ENCODE measurements around the gene ACSBG1.
A peak's percentile ranks its signal among the peaks of the same experiment; 100 is the strongest.

The ACSBG1 gene

GRCh38 chr15:78265137-78265460 lies 30.7 kb upstream of the ACSBG1 start:
- Histone ChIP-seq H3K4me3 (ENCODE audit: low read length) (peak overlapping the region; percentile 67), H3K4me2 (ENCODE audit: low read length) (peak overlapping the region; percentile 87), H3K9me3 (replicated peaks; ENCODE audit: low read length) (no peaks in the 10 kb centered on the region), H3K27me3 (ENCODE audit: control insufficient read depth, insufficient read depth, low read length) (peaks cover 6% of the 10 kb centered on the region), H3K4me1 (ENCODE audit: control insufficient read depth, insufficient read depth, low read length) (peaks cover 11% of the 10 kb centered on the region), H3K36me3 (ENCODE audit: insufficient read depth, low read length) (no peaks in the 10 kb centered on the region), H3K9ac (ENCODE audit: low read depth, low read length) (peak overlapping the region; percentile 69)

DNA sequence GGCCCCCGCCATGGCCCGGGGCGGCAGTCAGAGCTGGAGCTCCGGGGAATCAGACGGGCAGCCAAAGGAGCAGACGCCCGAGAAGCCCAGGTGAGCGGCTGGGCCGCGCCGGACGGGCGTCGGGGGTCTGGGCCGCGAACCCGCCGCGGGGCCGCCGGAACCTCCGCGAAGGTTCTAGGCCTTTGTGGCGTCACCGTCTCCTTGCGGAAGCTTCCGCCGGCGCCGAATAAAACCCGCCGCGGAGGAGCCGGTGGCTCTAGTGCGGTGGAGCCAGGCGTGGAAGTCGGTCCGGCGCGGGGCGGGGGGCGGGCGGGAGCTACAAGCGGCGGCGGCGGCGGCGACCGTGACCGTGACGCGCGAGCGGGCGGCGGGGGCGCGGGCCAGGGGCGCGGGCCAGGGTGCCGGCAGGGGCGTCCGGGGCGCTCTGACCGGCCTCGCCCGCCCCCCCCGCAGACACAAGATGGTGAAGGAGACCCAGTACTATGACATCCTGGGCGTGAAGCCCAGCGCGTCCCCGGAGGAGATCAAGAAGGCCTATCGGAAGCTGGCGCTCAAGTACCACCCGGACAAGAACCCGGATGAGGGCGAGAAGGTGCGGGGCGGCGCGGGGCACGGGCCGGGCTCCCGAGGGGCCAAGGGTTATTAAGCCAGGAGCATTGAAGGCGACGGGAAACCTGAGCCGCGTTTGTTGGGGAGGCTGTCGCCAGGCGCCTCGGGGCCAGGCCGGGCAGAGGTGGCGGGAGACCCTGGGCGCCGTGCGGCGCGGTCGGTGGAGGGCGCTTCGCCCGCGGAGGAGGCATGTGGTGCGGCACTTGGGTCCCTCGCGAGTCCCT lies 30.2 kb upstream of the ACSBG1 start, which contains the start of gene DNAJA4:
Gene DNAJA4, plus strand, starts transcription at position 259 of the 833 bp plus-strand sequence. Its CDS starts 202 bp downstream, at position 461.
- peaks cover 11% of the 10 kb centered on the region for H3K4me1 ChIP-seq (ENCODE audit: control insufficient read depth, insufficient read depth, low read length)
- no peaks in the 10 kb centered on the region for H3K9me3 ChIP-seq (replicated peaks; ENCODE audit: low read length)
- peak within 1 kb of the TSS; percentile 87 for H3K4me2 ChIP-seq (ENCODE audit: low read length)
- peak within 1 kb of the TSS; percentile 69 for H3K9ac ChIP-seq (ENCODE audit: low read depth, low read length)
- no peaks in the 10 kb centered on the region for H3K36me3 ChIP-seq (ENCODE audit: insufficient read depth, low read length)
- peaks cover 9% of the 10 kb centered on the region for H3K27me3 ChIP-seq (ENCODE audit: control insufficient read depth, insufficient read depth, low read length)
- peak within 1 kb of the TSS; percentile 67 for H3K4me3 ChIP-seq (ENCODE audit: low read length)

GRCh38 chr15:78263907-78264303 lies 29.5 kb upstream of the ACSBG1 start:
- Histone ChIP-seq H3K9me3 (replicated peaks; ENCODE audit: low read length) (no peaks in the 10 kb centered on the region), H3K4me2 (ENCODE audit: low read length) (peak overlapping the region; percentile 87), H3K36me3 (ENCODE audit: insufficient read depth, low read length) (no peaks in the 10 kb centered on the region), H3K4me3 (ENCODE audit: low read length) (peak overlapping the region; percentile 67), H3K4me1 (ENCODE audit: control insufficient read depth, insufficient read depth, low read length) (peaks cover 11% of the 10 kb centered on the region), H3K9ac (ENCODE audit: low read depth, low read length) (peak overlapping the region; percentile 69), H3K27me3 (ENCODE audit: control insufficient read depth, insufficient read depth, low read length) (peaks cover 16% of the 10 kb centered on the region)

- H3K36me3 ChIP-seq (ENCODE audit: insufficient read depth, low read length): no peaks in the 10 kb centered on the region
- no peak overlapping the region for H3K4me3 ChIP-seq (ENCODE audit: low read length)
- peaks cover 19% of the 10 kb centered on the region for H3K27me3 ChIP-seq (ENCODE audit: control insufficient read depth, insufficient read depth, low read length)
- H3K4me1 ChIP-seq (ENCODE audit: control insufficient read depth, insufficient read depth, low read length): peaks cover 11% of the 10 kb centered on the region
- H3K9ac ChIP-seq (ENCODE audit: low read depth, low read length): no peak overlapping the region
- H3K9me3 ChIP-seq (replicated peaks; ENCODE audit: low read length): no peaks in the 10 kb centered on the region
- H3K4me2 ChIP-seq (ENCODE audit: low read length): no peak overlapping the region
Measured at GRCh38 chr15:78263351-78263781, 29.0 kb upstream of the ACSBG1 start.

GRCh38 chr15:78261062-78261461 lies 26.7 kb upstream of the ACSBG1 start:
- Histone ChIP-seq H3K4me3 (ENCODE audit: low read length) (no peak overlapping the region), H3K36me3 (ENCODE audit: insufficient read depth, low read length) (no peaks in the 10 kb centered on the region), H3K9ac (ENCODE audit: low read depth, low read length) (no peak overlapping the region), H3K9me3 (replicated peaks; ENCODE audit: low read length) (no peaks in the 10 kb centered on the region), H3K4me1 (ENCODE audit: control insufficient read depth, insufficient read depth, low read length) (peaks cover 11% of the 10 kb centered on the region), H3K4me2 (ENCODE audit: low read length) (no peak overlapping the region), H3K27me3 (ENCODE audit: control insufficient read depth, insufficient read depth, low read length) (peaks cover 28% of the 10 kb centered on the region)

DNA sequence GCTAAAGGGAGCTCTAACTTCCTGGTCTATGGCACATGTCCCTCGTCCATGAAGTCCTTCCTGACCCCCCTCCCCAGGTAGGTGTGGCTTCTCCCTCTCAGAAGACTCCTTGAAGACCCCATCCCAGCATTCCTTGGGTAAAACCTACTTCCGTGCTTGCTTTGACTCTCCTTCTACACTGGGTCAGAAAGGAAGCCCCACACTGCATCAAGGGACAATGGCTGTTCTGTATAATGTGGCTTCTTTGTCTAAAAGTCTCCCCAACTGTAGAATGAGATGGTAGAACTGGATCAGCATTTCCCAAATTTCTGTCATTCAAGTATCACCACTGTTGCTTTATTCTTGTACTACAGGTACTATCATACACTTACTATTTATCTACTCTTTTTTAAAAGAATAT lies 26.1 kb upstream of the ACSBG1 start:
- Histone ChIP-seq H3K4me2 (ENCODE audit: low read length) (no peak overlapping the region), H3K4me1 (ENCODE audit: control insufficient read depth, insufficient read depth, low read length) (peaks cover 9% of the 10 kb centered on the region), H3K9me3 (replicated peaks; ENCODE audit: low read length) (no peaks in the 10 kb centered on the region), H3K9ac (ENCODE audit: low read depth, low read length) (no peak overlapping the region), H3K4me3 (ENCODE audit: low read length) (no peak overlapping the region), H3K27me3 (ENCODE audit: control insufficient read depth, insufficient read depth, low read length) (peaks cover 28% of the 10 kb centered on the region), H3K36me3 (ENCODE audit: insufficient read depth, low read length) (no peaks in the 10 kb centered on the region)

DNA sequence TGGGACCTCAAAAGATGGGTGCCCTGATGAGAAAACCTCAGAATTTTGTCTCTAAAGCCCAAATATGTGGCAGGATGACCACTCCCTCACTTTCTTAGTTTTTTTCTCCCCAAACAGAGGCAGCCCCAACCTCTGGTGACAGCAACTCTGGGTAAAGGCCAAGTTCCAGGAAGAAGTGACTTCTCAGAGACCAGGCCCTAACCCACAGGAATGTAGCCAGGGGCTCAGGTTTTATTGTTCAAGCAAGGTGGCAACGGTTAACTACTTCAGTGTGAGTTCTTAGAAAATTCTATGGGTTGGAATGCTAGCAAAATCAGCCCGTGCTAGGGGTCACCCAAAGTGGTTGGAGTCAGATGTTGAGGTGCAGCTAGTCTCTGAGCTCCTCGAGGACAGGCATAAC lies 24.9 kb upstream of the ACSBG1 start:
- no peak overlapping the region for H3K4me2 ChIP-seq (ENCODE audit: low read length)
- peaks cover 29% of the 10 kb centered on the region for H3K27me3 ChIP-seq (ENCODE audit: control insufficient read depth, insufficient read depth, low read length)
- no peaks in the 10 kb centered on the region for H3K36me3 ChIP-seq (ENCODE audit: insufficient read depth, low read length)
- H3K4me1 ChIP-seq (ENCODE audit: control insufficient read depth, insufficient read depth, low read length): no peaks in the 10 kb centered on the region
- H3K9ac ChIP-seq (ENCODE audit: low read depth, low read length): no peak overlapping the region
- H3K9me3 ChIP-seq (replicated peaks; ENCODE audit: low read length): no peaks in the 10 kb centered on the region
- no peak overlapping the region for H3K4me3 ChIP-seq (ENCODE audit: low read length)

DNA sequence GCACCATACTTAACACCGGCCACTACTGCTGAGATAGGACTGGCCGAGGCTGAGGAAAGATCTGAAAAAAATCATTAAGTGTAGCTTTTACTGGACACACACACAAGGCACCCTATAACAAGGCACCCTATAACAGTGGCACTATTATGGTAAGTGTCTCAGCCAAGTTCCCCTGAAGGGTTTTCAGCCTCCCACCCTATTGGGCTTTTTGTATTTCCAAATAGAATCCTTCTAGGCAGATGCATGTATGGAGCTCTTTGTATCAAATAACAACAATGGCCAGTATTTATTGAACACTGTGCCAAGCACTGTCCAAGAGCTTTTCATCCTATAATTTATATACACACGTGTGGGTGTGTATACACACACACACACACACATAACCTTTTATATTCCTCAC lies 23.3 kb upstream of the ACSBG1 start:
- H3K27me3 ChIP-seq (ENCODE audit: control insufficient read depth, insufficient read depth, low read length): peaks cover 29% of the 10 kb centered on the region
- H3K4me3 ChIP-seq (ENCODE audit: low read length): no peak overlapping the region
- no peaks in the 10 kb centered on the region for H3K4me1 ChIP-seq (ENCODE audit: control insufficient read depth, insufficient read depth, low read length)
- no peaks in the 10 kb centered on the region for H3K9me3 ChIP-seq (replicated peaks; ENCODE audit: low read length)
- no peak overlapping the region for H3K4me2 ChIP-seq (ENCODE audit: low read length)
- H3K9ac ChIP-seq (ENCODE audit: low read depth, low read length): no peak overlapping the region
- no peaks in the 10 kb centered on the region for H3K36me3 ChIP-seq (ENCODE audit: insufficient read depth, low read length)

- H3K4me1 ChIP-seq (ENCODE audit: control insufficient read depth, insufficient read depth, low read length): no peaks in the 10 kb centered on the region
- H3K4me2 ChIP-seq (ENCODE audit: low read length): no peak overlapping the region
Measured at GRCh38 chr15:78256044-78256437, 21.7 kb upstream of the ACSBG1 start.

GRCh38 chr15:78255421-78256043 lies 21.2 kb upstream of the ACSBG1 start:
- H3K9ac ChIP-seq (ENCODE audit: low read depth, low read length): no peak overlapping the region
- H3K4me2 ChIP-seq (ENCODE audit: low read length): no peak overlapping the region
- H3K36me3 ChIP-seq (ENCODE audit: insufficient read depth, low read length): no peaks in the 10 kb centered on the region
- no peak overlapping the region for H3K4me3 ChIP-seq (ENCODE audit: low read length)
- no peaks in the 10 kb centered on the region for H3K9me3 ChIP-seq (replicated peaks; ENCODE audit: low read length)
- H3K4me1 ChIP-seq (ENCODE audit: control insufficient read depth, insufficient read depth, low read length): no peaks in the 10 kb centered on the region
- peaks cover 40% of the 10 kb centered on the region for H3K27me3 ChIP-seq (ENCODE audit: control insufficient read depth, insufficient read depth, low read length)

More at GRCh38 chr15:78256044-78256437, 21.7 kb upstream of the ACSBG1 start:
- Histone ChIP-seq H3K27me3 (ENCODE audit: control insufficient read depth, insufficient read depth, low read length) (peaks cover 35% of the 10 kb centered on the region), H3K9me3 (replicated peaks; ENCODE audit: low read length) (no peaks in the 10 kb centered on the region), H3K36me3 (ENCODE audit: insufficient read depth, low read length) (no peaks in the 10 kb centered on the region), H3K9ac (ENCODE audit: low read depth, low read length) (no peak overlapping the region), H3K4me3 (ENCODE audit: low read length) (no peak overlapping the region)

DNA sequence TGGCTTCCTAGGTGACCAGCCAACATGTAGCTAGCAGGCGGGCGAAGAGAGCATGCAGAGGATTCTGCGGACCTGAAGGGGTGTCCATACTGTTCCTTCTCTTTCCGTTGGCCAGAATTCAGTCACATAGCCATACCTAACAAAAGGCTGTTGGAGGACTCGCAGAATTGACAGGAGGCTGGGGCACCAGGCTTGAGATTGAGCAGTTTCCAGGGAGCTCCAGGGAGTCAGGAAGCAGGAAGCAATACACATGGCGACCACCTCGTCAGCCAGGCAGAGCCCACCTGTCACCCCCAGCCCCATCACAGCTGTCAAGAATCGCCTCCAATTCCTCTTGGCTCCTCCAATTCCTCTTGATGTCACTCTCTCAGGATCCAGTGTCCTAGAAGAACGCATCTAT lies 16.8 kb upstream of the ACSBG1 start:
- H3K27me3 ChIP-seq (ENCODE audit: control insufficient read depth, insufficient read depth, low read length): peaks cover 17% of the 10 kb centered on the region
- no peaks in the 10 kb centered on the region for H3K36me3 ChIP-seq (ENCODE audit: insufficient read depth, low read length)
- no peak overlapping the region for H3K9ac ChIP-seq (ENCODE audit: low read depth, low read length)
- no peak overlapping the region for H3K4me2 ChIP-seq (ENCODE audit: low read length)
- no peaks in the 10 kb centered on the region for H3K9me3 ChIP-seq (replicated peaks; ENCODE audit: low read length)
- H3K4me1 ChIP-seq (ENCODE audit: control insufficient read depth, insufficient read depth, low read length): no peaks in the 10 kb centered on the region
- H3K4me3 ChIP-seq (ENCODE audit: low read length): no peak overlapping the region

DNA sequence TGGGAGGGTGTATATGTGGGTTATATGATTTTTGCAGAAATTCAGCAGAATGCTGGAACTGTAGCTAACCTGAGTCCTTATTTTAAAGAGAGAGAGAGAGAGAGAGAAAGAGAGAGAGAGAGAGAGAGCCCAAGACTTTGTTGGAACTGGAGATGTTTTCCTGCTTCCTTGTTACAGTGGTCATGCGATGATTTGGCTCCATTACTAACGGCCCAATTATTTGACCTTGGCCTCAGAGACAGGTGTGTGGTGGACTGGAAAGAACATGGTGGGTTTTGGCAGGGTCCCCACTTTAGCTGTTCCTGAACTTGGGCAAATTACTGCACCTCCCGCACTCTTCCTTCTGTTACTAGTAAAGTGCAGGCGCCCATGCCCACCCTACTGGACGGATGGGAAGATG lies 14.8 kb upstream of the ACSBG1 start:
- Histone ChIP-seq H3K4me3 (ENCODE audit: low read length) (no peak overlapping the region), H3K36me3 (ENCODE audit: insufficient read depth, low read length) (no peaks in the 10 kb centered on the region), H3K9me3 (replicated peaks; ENCODE audit: low read length) (no peaks in the 10 kb centered on the region), H3K9ac (ENCODE audit: low read depth, low read length) (no peak overlapping the region), H3K4me2 (ENCODE audit: low read length) (no peak overlapping the region), H3K4me1 (ENCODE audit: control insufficient read depth, insufficient read depth, low read length) (no peaks in the 10 kb centered on the region), H3K27me3 (ENCODE audit: control insufficient read depth, insufficient read depth, low read length) (peaks cover 11% of the 10 kb centered on the region)
